Right cardiac atrium (tissue), 5 donors: Measurements from ENCODE around the gene USH2A. TPM values are rescaled to one million over a fixed set of nuclear protein-coding genes. Genes with fewer than 3 reads are reported as not detected.

Source experiments
- ATAC-seq, 2 donors: fragments of 200-7000 bp; cut with Tn5 transposase; one replicate each; pipeline versions ENCODE4 v1.8.0 to v1.9.1; 2020; ENCODE audit warnings: moderate library complexity in 2 of 2, mild to moderate bottlenecking in 1 of 2
- DNase-seq, 3 donors: peaks; one replicate each; pipeline ENCODE4 v3.0.0-alpha.2; 2020
- H3K27ac ChIP-seq: one replicate; pipeline ENCODE4 v1.5.1; 2013; ENCODE audit warnings: mild to moderate bottlenecking, low read length, control low read depth, moderate library complexity
- H3K27me3 ChIP-seq: one replicate; pipeline ENCODE4 v1.6.1; 2013; ENCODE audit not compliant: control insufficient read depth, insufficient read depth
- H3K4me1 ChIP-seq: one replicate; pipeline ENCODE4 v1.6.1; 2013; ENCODE audit warnings: low read length; ENCODE audit not compliant: control insufficient read depth, insufficient read depth
- H3K4me3 ChIP-seq: one replicate; pipeline ENCODE4 v1.5.1; 2013; ENCODE audit warnings: low read length, control low read depth
- H3K9me3 ChIP-seq: one replicate; pipeline ENCODE4 v1.6.1; 2013; ENCODE audit warnings: low read length; ENCODE audit not compliant: control insufficient read depth
- WGBS: extraction: QIAGEN DNeasy Blood & Tissue Kit; methylation state at CpG from one replicate; pipeline ENCODE4 v1.1.7; 2013; 5-methylcytosine and 5-hydroxymethylcytosine counted together
- intact Hi-C, 4 donors: fragments of 100-400 bp; cut with DNase I; formaldehyde crosslinking; loops; one replicate each; pipeline versions ENCODE4 v1.11.0 to v1.14.0; 2022 to 2023
- polyA plus RNA-seq: library from polyadenylated mRNA; stranded (reverse); fragments of 200-250 nt; gene quantifications from one replicate; pipeline ENCODE4 v1.2.3, GENCODE V29; 2013
- total RNA-seq, 4 donors: library from RNA; stranded (reverse); fragmentation: NEBNext Ultra II Directional; extraction: Animal tissue kit (Norgen Biotek cat#: 25700); gene quantifications; one replicate each; pipeline ENCODE4 v1.2.1, GENCODE V29; 2021
- donor health status: healthy with polysubstance abuse.
- donor health status: DM: no; HTN: yes; CAD: no.
- donor health status: DM: no; HTN: no; CAD: no.
- donor health status: DM: no; HTN: yes; CAD: no; lungs with severe emphysema.
- donor health status: DM: yes; HTN: yes; CAD: no.

USH2A gene
- total and polyA plus RNA-seq, 5 donors: 0.29 to 4.8 (median 3.5) TPM

GRCh38 chr1:215661033-215661432 lies 762.2 kb downstream of the USH2A start:
- 70% methylated on average over 1 of the region's 1 CpG for WGBS
- H3K27me3 ChIP-seq: no peaks in the 10 kb centered on the region
- no peak overlapping the region for H3K4me3 ChIP-seq
- H3K4me1 ChIP-seq: no peaks in the 10 kb centered on the region
- no peaks in the 10 kb centered on the region for H3K9me3 ChIP-seq
- no peak overlapping the region for H3K27ac ChIP-seq
- DNase-seq (no peak), ATAC-seq (no peak)
- intact Hi-C loops: no loop called here

- DNase-seq (no peak), ATAC-seq (no peak)
- Histone ChIP-seq H3K27me3 (no peaks in the 10 kb centered on the region), H3K4me3 (no peak overlapping the region), H3K9me3 (no peaks in the 10 kb centered on the region), H3K4me1 (no peaks in the 10 kb centered on the region), H3K27ac (no peak overlapping the region)
- intact Hi-C loops: no loop called here
Measured at GRCh38 chr1:215660259-215660658, 763.0 kb downstream of the USH2A start.

DNA sequence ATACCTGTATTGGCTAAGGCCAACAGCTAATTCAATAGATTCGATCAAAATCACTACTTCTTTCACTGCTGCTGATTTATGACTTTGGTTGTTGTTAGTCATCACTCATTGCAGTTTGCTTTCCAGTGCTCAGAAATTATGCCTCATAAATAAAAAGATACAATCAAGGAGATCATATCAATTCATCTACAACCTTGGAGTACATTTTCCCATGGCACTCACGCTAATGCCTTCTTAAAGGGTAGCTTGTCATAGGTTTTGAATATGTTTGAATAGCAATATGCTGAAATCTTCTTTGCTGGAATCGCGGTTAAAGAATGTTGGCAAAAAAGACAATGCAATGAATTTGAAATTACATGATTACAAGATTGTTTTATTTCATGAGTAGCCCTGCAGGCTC lies 766.2 kb downstream of the USH2A start:
- 92% methylated on average over 4 of the region's 4 CpGs for WGBS
- Histone ChIP-seq H3K9me3 (no peaks in the 10 kb centered on the region), H3K4me3 (no peak overlapping the region), H3K27ac (no peak overlapping the region), H3K4me1 (no peaks in the 10 kb centered on the region), H3K27me3 (no peaks in the 10 kb centered on the region)
- ATAC-seq: no peak
- intact Hi-C loops: no loop called here
- no peak for DNase-seq

DNA sequence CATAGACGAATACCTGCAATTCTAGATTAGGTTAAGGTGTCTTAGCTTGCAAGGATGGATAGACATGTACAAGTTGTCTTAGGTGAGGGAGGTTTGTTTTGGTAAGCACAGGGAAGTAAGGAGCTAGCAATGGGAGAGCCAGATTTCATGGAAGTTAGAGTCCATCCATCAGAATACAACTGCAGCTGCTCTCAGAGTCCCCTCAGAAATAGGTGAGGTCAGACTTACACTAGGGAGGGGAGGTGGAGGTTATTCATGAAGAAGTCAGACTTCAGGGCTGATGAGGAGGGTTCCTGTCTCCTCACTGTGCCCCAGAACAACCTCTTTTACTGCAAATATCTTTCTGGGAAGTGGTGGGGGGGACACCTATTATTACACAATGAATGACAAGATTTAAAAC lies 770.9 kb downstream of the USH2A start:
- no peaks in the 10 kb centered on the region for H3K27me3 ChIP-seq
- WGBS: 67% methylated on average over 1 of the region's 1 CpG
- H3K4me3 ChIP-seq: no peak overlapping the region
- intact Hi-C loops: no loop called here
- ATAC-seq (no peak), DNase-seq (no peak)
- H3K4me1 ChIP-seq: no peaks in the 10 kb centered on the region
- H3K9me3 ChIP-seq: no peaks in the 10 kb centered on the region
- no peak overlapping the region for H3K27ac ChIP-seq

DNA sequence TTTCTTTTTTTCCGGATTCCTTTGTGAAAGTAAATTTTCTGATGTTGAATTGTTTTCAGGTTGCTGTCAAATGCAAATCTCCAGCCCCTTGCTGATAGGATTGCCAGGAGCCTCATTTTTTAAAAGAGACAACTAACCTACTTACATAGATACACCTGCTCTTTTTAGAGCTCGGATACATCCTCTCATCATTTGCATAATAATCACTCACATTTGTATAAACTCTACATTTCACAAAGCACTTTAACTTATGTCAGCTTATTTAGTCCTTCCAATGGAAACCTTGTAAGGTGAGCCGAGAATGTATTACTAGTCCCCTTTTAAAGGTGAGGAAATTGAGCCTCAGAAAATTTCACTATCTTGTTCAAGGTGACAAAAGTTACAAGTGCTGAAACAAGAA lies 771.4 kb downstream of the USH2A start:
- intact Hi-C loops: no loop called here

DNA sequence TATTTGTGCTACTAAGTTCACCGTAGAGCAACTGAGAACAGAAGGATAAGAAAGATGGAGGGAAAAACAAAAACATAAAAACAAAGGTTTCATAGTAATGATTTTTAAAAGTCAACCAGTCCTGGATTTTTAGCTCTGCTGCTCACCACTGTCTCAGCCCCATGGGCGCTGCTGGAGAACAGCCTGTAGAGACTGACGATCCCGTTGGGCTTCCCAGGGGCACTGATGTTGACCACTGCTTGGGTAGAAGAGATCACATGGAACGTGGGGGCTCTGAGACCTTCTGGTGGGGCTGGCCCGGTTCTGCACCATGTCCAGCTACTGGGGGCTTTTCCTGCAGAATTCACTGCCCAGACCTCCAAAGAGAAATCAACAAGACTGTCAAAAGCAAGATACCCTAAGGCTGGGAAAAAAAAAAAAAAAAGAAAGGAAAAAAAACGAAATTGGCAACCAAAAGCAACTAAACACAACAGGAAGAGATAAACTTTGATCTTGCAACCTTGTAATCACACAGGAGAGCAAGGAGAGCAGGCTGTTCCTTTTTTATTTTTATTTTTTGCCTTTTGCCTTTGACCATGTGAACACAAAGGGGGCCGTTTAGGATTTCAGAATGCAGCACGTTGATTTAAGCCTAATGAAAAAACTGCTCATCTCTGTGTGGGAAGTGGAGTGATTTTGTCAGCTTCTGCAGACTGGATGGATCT lies 772.6 kb downstream of the USH2A start:
- Histone ChIP-seq H3K4me1 (no peaks in the 10 kb centered on the region), H3K27me3 (no peaks in the 10 kb centered on the region), H3K4me3 (no peak overlapping the region), H3K9me3 (no peaks in the 10 kb centered on the region), H3K27ac (no peak overlapping the region)
- DNase-seq (peak in 1 of 3 donors; percentile 29), ATAC-seq (no peak)
- 51% methylated on average over 9 of the region's 9 CpGs for WGBS
- intact Hi-C loops: no loop called here

More for the DNA sequence above, 771.4 kb downstream of the USH2A start:
- Histone ChIP-seq H3K4me3 (no peak overlapping the region), H3K27me3 (no peaks in the 10 kb centered on the region), H3K4me1 (no peaks in the 10 kb centered on the region), H3K9me3 (no peaks in the 10 kb centered on the region), H3K27ac (no peak overlapping the region)
- DNase-seq (no peak), ATAC-seq (no peak)
- WGBS: 40% methylated on average over 3 of the region's 3 CpGs

DNA sequence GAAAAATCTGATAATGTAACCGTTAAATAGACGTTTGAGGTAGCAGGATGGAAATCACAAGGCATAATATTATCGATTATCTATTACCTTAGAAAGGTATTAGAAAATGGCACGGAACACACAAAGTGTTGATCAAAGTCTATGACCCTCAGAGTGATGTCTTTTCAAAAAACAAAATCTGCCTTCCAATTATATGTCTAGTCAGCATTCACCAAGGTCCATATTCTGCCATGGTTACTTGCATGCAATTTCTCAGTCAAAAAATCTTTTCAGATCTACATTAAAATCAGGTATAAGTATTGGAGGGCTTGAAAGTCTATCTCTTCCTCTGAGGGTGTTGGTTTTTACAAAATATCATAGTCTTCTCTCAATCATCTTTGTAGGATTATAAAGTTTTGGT lies 774.3 kb downstream of the USH2A start:
- Histone ChIP-seq H3K27me3 (no peaks in the 10 kb centered on the region), H3K9me3 (no peaks in the 10 kb centered on the region), H3K27ac (no peak overlapping the region), H3K4me3 (no peak overlapping the region), H3K4me1 (no peaks in the 10 kb centered on the region)
- ATAC-seq (no peak), DNase-seq (no peak)
- intact Hi-C loops: no loop called here
- WGBS: 90% methylated on average over 4 of the region's 4 CpGs

GRCh38 chr1:215647738-215648137 lies 775.5 kb downstream of the USH2A start:
- no peak for DNase-seq

GRCh38 chr1:215645861-215646260 lies 777.4 kb downstream of the USH2A start:
- DNase-seq (no peak), ATAC-seq (no peak)
- Histone ChIP-seq H3K27ac (no peak overlapping the region), H3K4me3 (no peak overlapping the region), H3K4me1 (no peaks in the 10 kb centered on the region), H3K27me3 (no peaks in the 10 kb centered on the region), H3K9me3 (no peaks in the 10 kb centered on the region)
- intact Hi-C loops: no loop called here
- WGBS: 97% methylated on average over 2 of the region's 2 CpGs

More at GRCh38 chr1:215647738-215648137, 775.5 kb downstream of the USH2A start:
- no peak overlapping the region for H3K4me3 ChIP-seq
- no peaks in the 10 kb centered on the region for H3K4me1 ChIP-seq
- no peaks in the 10 kb centered on the region for H3K27me3 ChIP-seq
- H3K27ac ChIP-seq: no peak overlapping the region
- ATAC-seq: no peak
- 55% methylated on average over 3 of the region's 3 CpGs for WGBS
- intact Hi-C loops: no loop called here
- H3K9me3 ChIP-seq: no peaks in the 10 kb centered on the region

DNA sequence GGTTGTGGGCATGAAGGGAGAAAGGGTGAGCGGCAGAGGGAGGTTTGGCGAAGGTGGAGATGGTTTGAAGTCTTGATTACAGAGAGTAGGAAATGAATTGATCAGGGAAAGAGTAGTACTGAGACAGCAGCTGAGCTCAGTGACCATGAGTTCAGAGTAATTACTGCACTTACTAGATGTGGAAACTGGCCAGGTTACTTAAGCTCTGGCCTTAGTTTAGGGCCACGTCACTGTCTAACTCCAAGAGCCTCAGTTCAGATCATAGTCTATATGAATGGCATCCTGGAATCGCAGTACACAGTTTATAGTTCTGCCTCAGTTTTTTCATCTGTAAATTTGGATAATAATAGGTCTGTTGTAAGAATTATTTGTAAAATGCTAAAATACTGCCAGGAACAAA lies 778.1 kb downstream of the USH2A start:
- Histone ChIP-seq H3K4me1 (no peaks in the 10 kb centered on the region), H3K4me3 (no peak overlapping the region), H3K27me3 (no peaks in the 10 kb centered on the region), H3K9me3 (no peaks in the 10 kb centered on the region), H3K27ac (no peak overlapping the region)
- DNase-seq (no peak), ATAC-seq (no peak)
- intact Hi-C loops: no loop called here
- WGBS: 88% methylated on average over 4 of the region's 4 CpGs

- 86% methylated on average over 4 of the region's 4 CpGs for WGBS
- Histone ChIP-seq H3K9me3 (no peaks in the 10 kb centered on the region), H3K27me3 (no peaks in the 10 kb centered on the region), H3K4me3 (no peak overlapping the region), H3K4me1 (no peaks in the 10 kb centered on the region), H3K27ac (no peak overlapping the region)
- intact Hi-C loops: no loop called here
- ATAC-seq (no peak), DNase-seq (no peak)
Measured at GRCh38 chr1:215643592-215644321, 779.5 kb downstream of the USH2A start.
